Neutrophil (primary cell): ENCODE measurements around the gene SLC5A10.

Source experiments
- H3K27ac ChIP-seq: fragments of 200-600 bp; sonication (generic); 2 replicates; pipeline ENCODE4 v1.5.1; 2016; ENCODE audit warnings: mild to moderate bottlenecking, moderate library complexity
- H3K27me3 ChIP-seq: fragments of 200-600 bp; sonication (generic); 2 replicates; pipeline ENCODE4 v1.6.0; 2016; ENCODE audit warnings: mild to moderate bottlenecking
- H3K36me3 ChIP-seq: fragments of 200-600 bp; sonication (generic); 2 replicates; pipeline ENCODE4 v1.5.1; 2017
- H3K4me1 ChIP-seq, 2 experiments: fragments of 200-600 bp in 1 of 2; sonication (generic) in 1 of 2; 1 replicate in 1 of 2; 2 replicates in 1 of 2; pipeline versions ENCODE4 v1.5.1 to v1.6.1; 2013 to 2016; ENCODE audit warnings: low read depth in 1 of 2, low read length in 1 of 2, mild to moderate bottlenecking in 1 of 2, moderate library complexity in 1 of 2; ENCODE audit not compliant: control insufficient read depth in 1 of 2, insufficient read depth in 1 of 2
- H3K4me3 ChIP-seq, 2 experiments: fragments of 200-600 bp in 1 of 2; sonication (generic) in 1 of 2; 1 replicate in 1 of 2; 2 replicates in 1 of 2; pipeline ENCODE4 v1.5.1; 2013 to 2016; ENCODE audit warnings: low read depth in 1 of 2, low read length in 1 of 2, mild to moderate bottlenecking in 1 of 2, moderate library complexity in 1 of 2
- H3K9me3 ChIP-seq: fragments of 200-600 bp; sonication (generic); 2 replicates; pipeline ENCODE4 v1.5.1; 2016
- CTCF ChIP-seq: fragments of 200-600 bp; sonication (generic); IDR thresholded peaks from 2 replicates; pipeline ENCODE4 v1.5.1; 2016; ENCODE audit warnings: antibody characterized with exemption

Gene SLC5A10

DNA sequence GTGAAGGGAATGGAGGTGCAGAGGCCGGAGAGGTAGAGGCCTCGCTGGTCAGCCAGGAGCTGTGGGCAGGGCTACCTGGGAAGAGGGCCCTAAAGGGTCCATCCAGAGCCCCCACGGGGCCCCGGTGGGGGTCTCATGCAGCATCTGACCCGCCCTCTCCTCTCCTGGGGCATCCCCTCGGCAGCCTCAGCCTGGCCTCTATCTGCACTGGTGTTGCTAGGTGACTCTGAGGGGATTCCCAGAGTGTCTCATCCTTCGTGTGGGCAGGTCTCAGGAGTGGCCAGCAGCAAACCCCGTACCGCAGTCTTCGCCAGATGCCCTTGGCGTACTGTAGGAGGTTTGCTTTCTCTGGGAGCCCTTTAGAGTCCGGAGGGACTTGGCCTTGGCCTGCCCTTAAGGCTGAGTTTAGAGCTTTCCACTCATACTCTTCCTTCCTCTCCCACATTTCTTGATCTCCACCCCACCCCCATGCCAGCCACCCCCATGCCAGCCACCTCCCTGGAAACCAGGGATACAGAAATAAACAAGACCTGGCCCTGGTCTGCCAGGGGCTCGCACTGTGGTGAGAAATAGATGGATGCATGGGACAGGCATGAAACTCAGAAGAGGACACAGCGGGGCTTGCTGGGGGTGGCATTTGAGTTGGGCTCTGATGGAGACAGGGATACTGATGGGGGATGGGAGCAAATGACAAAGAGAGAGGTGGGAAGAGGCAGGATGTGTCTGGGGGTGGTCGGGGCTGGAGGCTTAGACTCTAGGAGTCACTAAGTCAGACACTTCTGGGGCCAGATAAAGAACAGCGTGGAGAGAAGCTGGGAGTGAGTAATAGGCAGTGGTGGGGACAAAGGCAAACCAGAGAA lies 9.9 kb downstream of the SLC5A10 start:
- TF ChIP-seq CTCF = no peak
- H3K27ac ChIP-seq = no peak overlapping the region
- H3K4me3 ChIP-seq = no peak overlapping the region
- H3K9me3 ChIP-seq = no peaks in the 10 kb centered on the region
- peaks cover 0 to 7% of the 10 kb centered on the region in 2 experiments for H3K4me1 ChIP-seq
- no peaks in the 10 kb centered on the region for H3K36me3 ChIP-seq
- H3K27me3 ChIP-seq = no peaks in the 10 kb centered on the region

GRCh38 chr17:18962494-18962815 lies 10.5 kb downstream of the SLC5A10 start:
- Histone ChIP-seq H3K27me3 (no peaks in the 10 kb centered on the region), H3K4me3 (no peak overlapping the region), H3K4me1 (peaks cover 6 to 12% of the 10 kb centered on the region in 2 experiments), H3K9me3 (no peaks in the 10 kb centered on the region), H3K36me3 (no peaks in the 10 kb centered on the region), H3K27ac (no peak overlapping the region)
- TF ChIP-seq CTCF = no peak

GRCh38 chr17:18963126-18964017 lies 11.4 kb downstream of the SLC5A10 start:
- TF ChIP-seq CTCF = no peak
- H3K27me3 ChIP-seq = no peaks in the 10 kb centered on the region
- H3K9me3 ChIP-seq = no peaks in the 10 kb centered on the region
- no peak overlapping the region for H3K4me3 ChIP-seq
- H3K27ac ChIP-seq = no peak overlapping the region
- H3K4me1 ChIP-seq = peaks cover 15 to 21% of the 10 kb centered on the region in 2 experiments
- H3K36me3 ChIP-seq = no peaks in the 10 kb centered on the region

- no peaks in the 10 kb centered on the region for H3K9me3 ChIP-seq
- peaks cover 21 to 27% of the 10 kb centered on the region in 2 experiments for H3K4me1 ChIP-seq
- no peak for TF ChIP-seq CTCF
- H3K27me3 ChIP-seq = no peaks in the 10 kb centered on the region
- no peak overlapping the region for H3K4me3 ChIP-seq
- H3K36me3 ChIP-seq = no peaks in the 10 kb centered on the region
- H3K27ac ChIP-seq = no peak overlapping the region
These were observed 12.0 kb downstream of the SLC5A10 start for GRCh38 chr17:18964018-18964351.

GRCh38 chr17:18964550-18964949 lies 12.6 kb downstream of the SLC5A10 start:
- no peaks in the 10 kb centered on the region for H3K27me3 ChIP-seq
- H3K9me3 ChIP-seq = no peaks in the 10 kb centered on the region
- H3K4me1 ChIP-seq = peaks cover 27 to 33% of the 10 kb centered on the region in 2 experiments
- no peak for TF ChIP-seq CTCF
- no peak overlapping the region for H3K27ac ChIP-seq
- H3K36me3 ChIP-seq = no peaks in the 10 kb centered on the region
- H3K4me3 ChIP-seq = no peak overlapping the region
